Smooth muscle cell (in vitro differentiated cells): ENCODE results near the gene CCDC117. TPM values are rescaled to one million over a fixed set of nuclear protein-coding genes. Genes with fewer than 3 reads are reported as not detected.
A peak's percentile ranks its signal among the peaks of the same experiment; 100 is the strongest.

Experiments
- DNase-seq: peaks from one replicate; lab custom pipeline; 2025; ENCODE audit not compliant: unreplicated experiment; lab: John Stamatoyannopoulos, UW
- H2AFZ ChIP-seq: fragments of 200-600 bp; sonication (generic); 2 replicates; pipeline ENCODE4 v1.6.0; 2016; ENCODE audit warnings: antibody characterized with exemption, low read depth, mild to moderate bottlenecking
- H3F3A ChIP-seq: fragments of 200-600 bp; sonication (generic); 2 replicates; pipeline ENCODE4 v1.6.0; 2017; ENCODE audit warnings: antibody characterized with exemption, low read depth
- H3K27ac ChIP-seq: fragments of 200-600 bp; sonication (generic); 2 replicates; pipeline ENCODE4 v1.5.1; 2016; ENCODE audit warnings: low read depth, mild to moderate bottlenecking
- H3K27me3 ChIP-seq: fragments of 200-600 bp; sonication (generic); 2 replicates; pipeline ENCODE4 v1.6.1; 2016; ENCODE audit warnings: low read depth, mild to moderate bottlenecking
- H3K36me3 ChIP-seq: fragments of 200-600 bp; sonication (generic); 2 replicates; pipeline ENCODE4 v1.5.1; 2016; ENCODE audit warnings: low read depth
- H3K4me1 ChIP-seq: fragments of 200-600 bp; sonication (generic); 2 replicates; pipeline ENCODE4 v1.5.1; 2016; ENCODE audit warnings: low read depth
- H3K4me2 ChIP-seq: fragments of 200-600 bp; sonication (generic); 2 replicates; pipeline ENCODE4 v1.6.0; 2016; ENCODE audit warnings: mild to moderate bottlenecking
- H3K4me3 ChIP-seq: fragments of 200-600 bp; sonication (generic); 2 replicates; pipeline ENCODE4 v1.5.1; 2016; ENCODE audit warnings: mild to moderate bottlenecking
- H3K79me2 ChIP-seq: fragments of 200-600 bp; sonication (generic); 2 replicates; pipeline ENCODE4 v1.6.0; 2016; ENCODE audit warnings: low read depth, mild to moderate bottlenecking
- H3K9ac ChIP-seq: fragments of 200-600 bp; sonication (generic); 2 replicates; pipeline ENCODE4 v1.6.0; 2016; ENCODE audit warnings: low read depth
- H3K9me3 ChIP-seq: fragments of 200-600 bp; sonication (generic); replicated peaks from 2 replicates; pipeline ENCODE4 v1.5.1; 2016; ENCODE audit warnings: low read depth
- H4K20me1 ChIP-seq: fragments of 200-600 bp; sonication (generic); 2 replicates; pipeline ENCODE4 v1.6.0; 2016; ENCODE audit warnings: low read depth
- CTCF ChIP-seq: fragments of 200-600 bp; sonication (generic); IDR thresholded peaks from 2 replicates; pipeline ENCODE4 v1.5.1; 2017; ENCODE audit warnings: borderline replicate concordance, mild to moderate bottlenecking, antibody characterized with exemption; ENCODE audit not compliant: insufficient read depth, poor library complexity, severe bottlenecking
- WGBS: methylation state at CpG from one replicate; pipeline ENCODE4 v1.1.7; 2016; ENCODE audit warnings: low lambda C conversion rate; 5-methylcytosine and 5-hydroxymethylcytosine counted together
- polyA plus RNA-seq: library from polyadenylated mRNA; unstranded; fragments of >200 nt; fragmentation: Nextera tagmentation; extraction: Ambion mirVana; gene quantifications from 2 replicates; pipeline ENCODE4 v1.2.1, GENCODE V29; 2016
- total RNA-seq: library from RNA; depleted of rRNA; stranded (reverse); fragments of >200 nt; gene quantifications from 2 replicates; pipeline ENCODE4 v1.2.3, GENCODE V29; 2014

The CCDC117 gene
- total and polyA plus RNA-seq, 2 experiments from 2014 or later, result 17.3 to 30.8 TPM

DNA sequence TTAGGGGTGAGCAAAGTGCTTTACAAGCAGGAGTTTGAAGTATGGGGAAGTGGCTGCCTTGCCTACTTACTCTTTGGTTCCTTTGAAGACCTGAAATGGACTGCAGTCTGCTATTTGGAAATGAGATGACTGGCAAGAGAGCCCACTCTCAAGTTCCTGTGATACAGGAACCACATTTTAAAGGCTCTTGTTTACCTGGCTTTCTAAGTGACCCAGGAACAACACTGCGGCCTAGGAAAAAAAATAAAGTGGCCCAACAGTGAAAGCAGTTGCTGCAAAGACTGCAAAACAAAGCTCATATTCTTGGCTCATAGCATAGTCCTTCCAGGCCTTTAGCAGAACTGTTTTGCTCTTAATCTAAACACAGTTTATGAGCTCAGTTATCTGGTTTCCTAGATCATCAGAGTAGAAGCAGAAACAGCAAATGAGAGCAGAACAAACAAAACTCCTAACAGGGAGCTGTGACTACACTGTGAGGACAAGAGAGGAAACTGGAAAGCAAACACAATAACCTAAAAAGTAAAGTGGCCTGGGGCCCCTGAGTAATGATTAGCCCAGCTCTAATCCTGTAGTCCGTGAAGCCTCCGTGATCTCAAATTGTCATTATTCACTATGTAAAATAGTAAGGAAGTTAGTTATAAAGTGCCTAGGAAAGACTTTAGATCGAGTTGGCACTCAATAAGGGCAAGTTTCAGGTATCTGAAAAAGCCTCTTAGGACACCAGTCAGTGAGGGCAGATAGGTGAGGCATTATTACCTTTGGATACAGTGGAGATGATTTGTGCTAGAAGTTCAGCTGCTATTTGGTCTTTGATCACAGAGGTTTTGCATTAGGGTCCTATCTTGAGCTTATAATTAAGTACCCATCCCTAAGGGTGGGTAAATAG lies 11.5 kb downstream of the CCDC117 start:
- no peak for TF ChIP-seq CTCF
- peak overlapping the region; percentile 63 for H3K27ac ChIP-seq
- H3F3A ChIP-seq, result peaks cover 12% of the 10 kb centered on the region
- peaks cover 22% of the 10 kb centered on the region for H3K36me3 ChIP-seq
- peaks cover 72% of the 10 kb centered on the region for H4K20me1 ChIP-seq
- peak overlapping the region; percentile 57 for H3K4me2 ChIP-seq
- peaks cover 31% of the 10 kb centered on the region for H3K79me2 ChIP-seq
- H2AFZ ChIP-seq, result no peak overlapping the region
- H3K9ac ChIP-seq, result no peak overlapping the region
- H3K4me1 ChIP-seq, result no peaks in the 10 kb centered on the region
- no peaks in the 10 kb centered on the region for H3K9me3 ChIP-seq
- no peak overlapping the region for H3K4me3 ChIP-seq
- 34% methylated on average over 4 of the region's 4 CpGs for WGBS
- H3K27me3 ChIP-seq, result no peaks in the 10 kb centered on the region
- DNase-seq, result no peak

GRCh38 chr22:28788601-28789000 lies 16.1 kb downstream of the CCDC117 start:
- H2AFZ ChIP-seq, result no peak overlapping the region
- TF ChIP-seq CTCF, result no peak
- no peak overlapping the region for H3K27ac ChIP-seq
- H3K4me1 ChIP-seq, result no peaks in the 10 kb centered on the region
- peaks cover 19% of the 10 kb centered on the region for H3K36me3 ChIP-seq
- no peak overlapping the region for H3K4me3 ChIP-seq
- no peak overlapping the region for H3K9ac ChIP-seq
- H3K4me2 ChIP-seq, result no peak overlapping the region
- H4K20me1 ChIP-seq, result peaks cover 54% of the 10 kb centered on the region
- H3F3A ChIP-seq, result peaks cover 22% of the 10 kb centered on the region
- no peaks in the 10 kb centered on the region for H3K9me3 ChIP-seq
- H3K27me3 ChIP-seq, result no peaks in the 10 kb centered on the region
- no peak for DNase-seq
- 93% methylated on average over 3 of the region's 3 CpGs for WGBS
- H3K79me2 ChIP-seq, result peaks cover 16% of the 10 kb centered on the region

DNA sequence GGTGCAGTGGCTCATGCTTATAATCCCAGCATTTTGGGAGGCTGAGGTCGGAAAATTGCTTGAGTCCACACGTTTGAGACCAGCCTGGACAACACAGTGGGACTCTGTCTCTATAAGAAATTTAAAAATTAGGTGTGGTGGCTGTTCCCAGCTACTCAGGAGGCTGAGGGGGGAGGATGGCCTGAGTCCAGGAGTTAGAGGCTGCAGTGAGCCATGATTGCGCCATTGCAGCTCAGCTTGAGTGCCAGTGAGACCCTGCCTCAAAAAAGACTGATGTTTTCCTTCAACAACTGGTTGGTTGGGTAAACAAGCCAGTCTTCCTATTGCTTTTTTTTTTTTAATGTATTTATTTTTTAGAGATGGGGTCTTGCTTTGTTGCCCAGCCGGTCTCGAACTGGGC lies 18.6 kb downstream of the CCDC117 start:
- Histone ChIP-seq H3F3A (peaks cover 43% of the 10 kb centered on the region), H3K27me3 (no peaks in the 10 kb centered on the region), H3K4me3 (no peak overlapping the region), H3K36me3 (peaks cover 23% of the 10 kb centered on the region), H3K27ac (no peak overlapping the region), H4K20me1 (peaks cover 62% of the 10 kb centered on the region), H2AFZ (no peak overlapping the region), H3K79me2 (peaks cover 14% of the 10 kb centered on the region), H3K9me3 (no peaks in the 10 kb centered on the region), H3K4me2 (no peak overlapping the region), H3K4me1 (no peaks in the 10 kb centered on the region), H3K9ac (no peak overlapping the region)
- no peak for DNase-seq
- WGBS, result 97% methylated on average over 5 of the region's 5 CpGs
- TF ChIP-seq CTCF, result no peak
